Measurements from ENCODE around the gene CAPG.

Gene CAPG

GRCh38 chr2:85355521-85355920 lies 54.6 kb downstream of the CAPG start:
- DNase-seq = no peak

- DNase-seq = no peak
Observed at GRCh38 chr2:85355073-85355410, 55.1 kb downstream of the CAPG start.

DNA sequence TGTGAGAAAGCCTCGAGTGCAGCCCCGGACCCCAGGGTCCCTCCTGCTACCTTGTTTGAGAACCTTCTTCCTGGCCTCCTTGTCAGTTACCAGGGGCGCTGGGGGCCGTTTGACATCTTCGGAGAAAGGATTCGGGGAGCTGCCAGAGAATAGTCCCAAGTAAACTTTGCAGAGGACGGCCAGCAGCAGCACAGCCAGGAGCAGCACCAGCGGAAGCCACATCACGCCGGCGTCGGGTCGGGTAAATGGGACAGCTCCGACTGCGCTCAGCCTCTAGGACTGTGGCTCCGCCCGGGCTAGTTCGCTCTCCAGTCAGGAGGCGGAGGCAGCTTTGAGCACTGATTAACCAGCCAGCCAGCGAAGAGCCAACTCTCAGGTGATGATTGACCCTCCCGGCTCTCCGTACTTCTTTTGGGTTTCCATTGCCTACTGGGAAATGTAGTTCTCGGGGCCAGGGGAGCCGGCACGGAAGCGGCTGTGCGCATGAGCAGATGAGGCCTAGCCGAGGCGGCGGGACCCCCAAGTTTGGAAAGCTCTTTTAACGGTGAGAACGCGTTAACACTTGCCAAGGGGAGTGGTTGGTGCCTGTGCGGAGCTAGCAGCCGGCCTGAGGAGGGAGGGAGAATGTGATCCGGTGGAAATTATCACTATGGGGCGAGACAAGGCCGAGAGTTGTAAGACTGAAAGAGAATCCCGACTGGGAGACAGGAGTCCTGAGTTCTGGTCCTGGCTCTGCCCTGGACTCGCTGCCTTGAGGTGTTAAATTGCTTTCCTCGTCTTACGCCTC lies 55.7 kb downstream of the CAPG start, which contains the start of the genes ELMOD3 and RETSAT:
Gene ELMOD3, plus strand, starts transcription at position 484 of the 787 bp plus-strand sequence. CDS start 2,430 bp downstream, outside the sequence.
Gene RETSAT, minus strand, starts transcription at position 243 of the 787 bp plus-strand sequence. Its CDS starts 21 bp downstream, at position 222.
- DNase-seq = peak; percentile 98

- DNase-seq = peak; percentile 45
Observed at GRCh38 chr2:85353876-85354285, 56.3 kb downstream of the CAPG start.

DNA sequence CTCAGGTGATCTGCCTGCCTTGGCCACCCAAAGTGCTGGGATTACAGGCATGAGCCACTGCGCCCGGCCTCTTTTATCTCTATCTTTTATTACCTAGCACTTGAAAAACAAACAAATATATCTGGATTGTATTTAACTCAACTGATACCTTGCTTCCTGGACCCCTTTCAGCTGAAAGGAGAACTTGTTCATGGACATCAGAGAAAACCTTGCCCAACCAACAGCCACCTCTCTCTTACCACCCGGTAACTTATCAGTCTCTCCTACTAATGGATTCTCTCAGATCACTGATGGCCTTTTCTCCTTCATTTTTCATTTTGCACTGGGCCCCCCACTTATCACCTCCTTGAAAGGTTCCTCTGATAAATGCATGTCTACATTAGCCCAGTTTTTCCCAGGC lies 62.6 kb downstream of the CAPG start:
- DNase-seq = no peak
